GM10266 (cell line): ENCODE data around the gene DARS2.

Experiments
- DNase-seq: peaks from one replicate; pipeline ENCODE4 v3.0.0; 2012; ENCODE audit errors: extremely low spot score
- CTCF ChIP-seq: IDR thresholded peaks from 2 replicates; pipeline ENCODE4 v1.5.1; 2012; ENCODE audit warnings: mild to moderate bottlenecking, low read depth; ENCODE audit not compliant: control insufficient read depth, insufficient read depth; ENCODE audit errors: missing control alignments

Gene DARS2

DNA sequence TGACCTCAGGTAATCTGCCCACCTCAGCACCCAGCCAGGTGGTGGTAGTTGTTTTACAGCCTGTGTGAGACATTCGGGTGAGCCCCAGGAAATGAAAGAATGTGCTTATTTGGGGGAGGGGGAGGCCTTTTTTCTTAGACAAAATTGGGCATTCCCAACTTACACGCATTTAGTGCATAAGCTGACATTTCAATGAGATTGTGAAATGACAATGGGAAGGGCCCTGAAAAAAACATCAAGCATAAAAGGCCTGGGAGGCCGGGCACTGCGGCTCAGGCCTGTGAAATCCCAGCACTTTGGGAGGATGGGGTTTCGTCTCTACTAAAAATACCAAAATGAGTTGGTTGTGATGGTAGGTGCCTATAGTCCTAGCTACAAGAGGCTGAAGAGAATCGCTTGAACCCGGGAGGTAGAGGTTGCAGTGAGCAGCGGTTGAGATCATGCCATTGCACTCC lies 38.3 kb downstream of the DARS2 start:
- no peak for TF ChIP-seq CTCF
- DNase-seq = no peak

GRCh38 chr1:173863224-173864161 lies 39.0 kb downstream of the DARS2 start:
- no peak for TF ChIP-seq CTCF
- no peak for DNase-seq

DNA sequence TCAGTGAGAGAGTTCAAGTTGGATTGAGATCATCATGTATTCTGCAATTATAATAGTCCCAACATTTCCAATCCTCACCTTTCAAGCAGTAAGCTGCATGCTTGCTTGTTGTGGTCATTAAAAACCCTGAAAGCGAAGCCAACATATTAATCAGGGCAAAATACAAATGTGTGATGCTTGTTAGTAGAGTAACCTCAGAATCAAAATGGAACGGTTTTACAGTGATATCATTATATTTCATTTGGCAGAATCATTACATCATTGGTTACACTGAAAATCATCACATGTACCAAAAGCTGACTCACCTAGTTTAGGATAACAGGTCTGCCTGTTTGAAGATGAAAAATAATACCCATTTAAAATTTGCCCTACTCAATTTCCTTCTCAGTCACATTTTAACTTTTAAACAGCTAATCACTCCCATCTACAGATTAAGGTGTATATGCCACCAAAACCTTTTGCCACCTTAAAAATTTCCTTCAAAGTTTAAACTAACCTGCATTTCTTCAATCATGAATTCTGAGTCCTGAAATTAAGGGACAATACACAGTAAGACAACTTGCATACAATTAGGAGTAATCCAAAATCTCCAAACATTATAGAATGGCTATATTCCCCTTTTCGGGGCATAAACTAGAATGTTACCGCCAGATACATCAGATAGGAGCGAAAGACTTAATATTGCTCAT lies 39.9 kb downstream of the DARS2 start:
- no peak for TF ChIP-seq CTCF
- DNase-seq = no peak

DNA sequence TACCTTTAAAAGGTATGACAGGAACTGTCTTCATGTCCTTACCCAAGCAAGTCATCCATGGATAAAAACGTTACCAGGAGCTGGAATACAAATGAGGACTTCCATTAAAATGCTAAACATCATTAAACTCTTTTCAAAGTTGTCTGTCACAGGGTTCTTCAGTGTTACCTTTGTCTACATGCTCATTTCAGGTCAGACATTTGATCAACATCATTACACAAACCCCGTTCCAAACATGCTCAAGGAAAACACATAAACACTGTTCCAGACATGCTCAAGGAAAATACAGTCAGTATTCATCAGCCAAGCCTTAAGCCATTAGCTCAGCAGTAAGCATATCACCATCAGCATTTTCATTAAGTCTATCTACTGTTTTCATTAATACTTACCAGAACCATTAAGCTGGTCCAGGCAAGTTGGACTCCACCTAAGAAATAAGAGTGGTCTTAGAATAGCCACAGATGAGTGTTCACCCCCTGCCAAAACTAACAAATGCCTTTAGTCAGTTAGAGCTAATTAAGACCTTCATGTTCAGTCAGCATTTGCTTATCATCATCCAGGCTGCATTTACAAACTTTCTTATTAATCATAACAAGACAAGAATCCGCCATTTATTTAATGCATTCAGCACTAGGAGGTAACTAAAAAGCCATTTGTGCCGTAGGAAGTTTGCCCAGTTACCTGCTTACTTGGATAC lies 41.1 kb downstream of the DARS2 start:
- no peak for DNase-seq
- no peak for TF ChIP-seq CTCF

- TF ChIP-seq CTCF = no peak
- DNase-seq = no peak
Observed at GRCh38 chr1:173866413-173867115, 42.1 kb downstream of the DARS2 start.

DNA sequence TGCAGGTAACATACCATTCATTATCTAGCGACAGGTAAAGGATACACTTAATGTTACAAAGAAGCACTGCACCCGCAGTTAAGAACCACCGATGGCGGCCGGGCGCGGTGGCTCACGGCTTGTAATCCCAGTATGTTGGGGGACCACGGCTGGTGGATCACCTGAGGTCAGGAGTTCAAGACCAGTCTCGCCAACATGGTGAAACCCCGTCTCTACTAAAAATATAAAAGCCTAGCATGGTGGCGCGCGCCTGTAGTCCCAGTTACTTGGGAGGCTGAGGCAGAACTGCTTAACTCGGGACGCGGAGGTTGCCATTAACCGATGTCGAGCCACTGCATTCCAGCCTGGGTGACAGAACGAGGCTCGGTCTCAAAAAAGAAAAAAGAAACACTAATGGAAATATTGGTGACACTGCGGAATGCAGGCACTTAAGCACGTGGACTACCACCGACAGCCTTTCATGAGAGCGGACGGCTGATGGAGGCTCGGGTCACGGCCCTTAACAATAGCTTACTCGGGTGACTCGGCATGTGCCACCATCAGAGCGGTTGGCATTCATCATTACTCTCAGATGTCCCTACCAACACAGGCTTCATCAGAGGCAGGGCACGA lies 42.8 kb downstream of the DARS2 start:
- DNase-seq = no peak
- no peak for TF ChIP-seq CTCF
